ENCODE measurements around the gene CECR2.

DNA sequence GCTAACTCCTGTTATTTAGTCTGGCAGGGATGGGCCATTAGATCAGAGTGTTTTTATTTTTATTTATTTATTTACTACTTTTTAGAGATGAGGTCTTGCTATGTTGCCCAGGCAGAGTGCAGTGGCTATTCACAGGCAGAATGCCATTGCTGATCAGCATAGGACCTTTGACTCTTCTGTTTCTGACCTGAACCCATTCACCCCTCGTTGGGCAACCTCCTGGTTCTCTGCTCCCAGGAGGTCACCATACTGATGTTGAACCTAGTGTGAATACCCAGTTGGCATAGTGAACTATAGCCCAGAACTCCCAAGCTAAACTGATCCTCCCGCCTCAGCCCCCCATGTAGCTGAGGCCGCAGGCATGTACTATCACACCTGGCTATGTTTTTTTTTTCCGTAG lies 16.5 kb upstream of the CECR2 start:
- TF ChIP-seq, protein P1, sequence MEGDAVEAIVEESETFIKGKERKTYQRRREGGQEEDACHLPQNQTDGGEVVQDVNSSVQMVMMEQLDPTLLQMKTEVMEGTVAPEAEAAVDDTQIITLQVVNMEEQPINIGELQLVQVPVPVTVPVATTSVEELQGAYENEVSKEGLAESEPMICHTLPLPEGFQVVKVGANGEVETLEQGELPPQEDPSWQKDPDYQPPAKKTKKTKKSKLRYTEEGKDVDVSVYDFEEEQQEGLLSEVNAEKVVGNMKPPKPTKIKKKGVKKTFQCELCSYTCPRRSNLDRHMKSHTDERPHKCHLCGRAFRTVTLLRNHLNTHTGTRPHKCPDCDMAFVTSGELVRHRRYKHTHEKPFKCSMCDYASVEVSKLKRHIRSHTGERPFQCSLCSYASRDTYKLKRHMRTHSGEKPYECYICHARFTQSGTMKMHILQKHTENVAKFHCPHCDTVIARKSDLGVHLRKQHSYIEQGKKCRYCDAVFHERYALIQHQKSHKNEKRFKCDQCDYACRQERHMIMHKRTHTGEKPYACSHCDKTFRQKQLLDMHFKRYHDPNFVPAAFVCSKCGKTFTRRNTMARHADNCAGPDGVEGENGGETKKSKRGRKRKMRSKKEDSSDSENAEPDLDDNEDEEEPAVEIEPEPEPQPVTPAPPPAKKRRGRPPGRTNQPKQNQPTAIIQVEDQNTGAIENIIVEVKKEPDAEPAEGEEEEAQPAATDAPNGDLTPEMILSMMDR (IDR thresholded peaks at IDR 0.05): no peak
- TF ChIP-seq POLR2AphosphoS5 (IDR thresholded peaks at IDR 0.05; ENCODE audit: low read depth, low read length) (no peak), TCF7L2 (IDR thresholded peaks at IDR 0.05; ENCODE audit: low read depth, low read length) (no peak), SIN3A (IDR thresholded peaks at IDR 0.05; ENCODE audit: borderline replicate concordance, insufficient read depth, low read depth, low read length) (no peak)
- TF ChIP-seq, protein P2, sequence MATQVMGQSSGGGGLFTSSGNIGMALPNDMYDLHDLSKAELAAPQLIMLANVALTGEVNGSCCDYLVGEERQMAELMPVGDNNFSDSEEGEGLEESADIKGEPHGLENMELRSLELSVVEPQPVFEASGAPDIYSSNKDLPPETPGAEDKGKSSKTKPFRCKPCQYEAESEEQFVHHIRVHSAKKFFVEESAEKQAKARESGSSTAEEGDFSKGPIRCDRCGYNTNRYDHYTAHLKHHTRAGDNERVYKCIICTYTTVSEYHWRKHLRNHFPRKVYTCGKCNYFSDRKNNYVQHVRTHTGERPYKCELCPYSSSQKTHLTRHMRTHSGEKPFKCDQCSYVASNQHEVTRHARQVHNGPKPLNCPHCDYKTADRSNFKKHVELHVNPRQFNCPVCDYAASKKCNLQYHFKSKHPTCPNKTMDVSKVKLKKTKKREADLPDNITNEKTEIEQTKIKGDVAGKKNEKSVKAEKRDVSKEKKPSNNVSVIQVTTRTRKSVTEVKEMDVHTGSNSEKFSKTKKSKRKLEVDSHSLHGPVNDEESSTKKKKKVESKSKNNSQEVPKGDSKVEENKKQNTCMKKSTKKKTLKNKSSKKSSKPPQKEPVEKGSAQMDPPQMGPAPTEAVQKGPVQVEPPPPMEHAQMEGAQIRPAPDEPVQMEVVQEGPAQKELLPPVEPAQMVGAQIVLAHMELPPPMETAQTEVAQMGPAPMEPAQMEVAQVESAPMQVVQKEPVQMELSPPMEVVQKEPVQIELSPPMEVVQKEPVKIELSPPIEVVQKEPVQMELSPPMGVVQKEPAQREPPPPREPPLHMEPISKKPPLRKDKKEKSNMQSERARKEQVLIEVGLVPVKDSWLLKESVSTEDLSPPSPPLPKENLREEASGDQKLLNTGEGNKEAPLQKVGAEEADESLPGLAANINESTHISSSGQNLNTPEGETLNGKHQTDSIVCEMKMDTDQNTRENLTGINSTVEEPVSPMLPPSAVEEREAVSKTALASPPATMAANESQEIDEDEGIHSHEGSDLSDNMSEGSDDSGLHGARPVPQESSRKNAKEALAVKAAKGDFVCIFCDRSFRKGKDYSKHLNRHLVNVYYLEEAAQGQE (IDR thresholded peaks at IDR 0.05; ENCODE audit: insufficient read depth in 1 of 2, low read depth in 2 of 2, low read length in 1 of 2): no peak
